Adrenal gland (tissue), 12 donors: ENCODE data around the gene BCL11A. TPM values are rescaled to one million over a fixed set of nuclear protein-coding genes. Genes with fewer than 3 reads are reported as not detected.

ENCODE experiments used
- DNase-seq, 7 donors: peaks; one replicate each; pipeline ENCODE4 v3.0.0-alpha.2; 2019 to 2020
- H3K27ac ChIP-seq, 5 donors: fragments of 200-600 bp; sonication (generic) in 4 of 5; 1 replicate in 3 of 5; 2 replicates in 2 of 5; pipeline versions ENCODE4 v1.5.1 to v1.8.0; 2016 to 2020; ENCODE audit warnings: mild to moderate bottlenecking in 1 of 5
- H3K27me3 ChIP-seq: fragments of 200-600 bp; 2 replicates; pipeline ENCODE4 v1.8.0; 2021
- H3K36me3 ChIP-seq, 2 donors: fragments of 200-600 bp; replicated peaks in 1 of 2; 1 replicate in 1 of 2; 2 replicates in 1 of 2; pipeline versions ENCODE4 v1.5.1 to v1.8.0; 2018 to 2022
- H3K4me1 ChIP-seq, 2 donors: fragments of 200-600 bp; replicated peaks in 1 of 2; 1 replicate in 1 of 2; 2 replicates in 1 of 2; pipeline versions ENCODE4 v1.5.1 to v1.8.0; 2018 to 2021
- H3K4me3 ChIP-seq, 4 donors: fragments of 200-600 bp; sonication (generic) in 3 of 4; one replicate each; pipeline ENCODE4 v1.5.1; 2016 to 2018
- H3K9me3 ChIP-seq, 3 donors: fragments of 200-600 bp; sonication (generic) in 1 of 3; replicated peaks in 1 of 3; 1 replicate in 2 of 3; 2 replicates in 1 of 3; pipeline versions ENCODE4 v1.5.1 to v1.8.0; 2016 to 2021
- POLR2A ChIP-seq, 2 donors: fragments of 450-650 bp; IDR thresholded peaks; one replicate each; pipeline ENCODE4 v1.6.1; 2017; ENCODE audit warnings: antibody characterized with exemption in 2 of 2, mild to moderate bottlenecking in 2 of 2, moderate library complexity in 1 of 2
- whole genome bisulfite sequencing, 4 donors: extraction: QIAGEN DNeasy Blood & Tissue Kit in 2 of 4; methylation state at CpG; one replicate each; pipeline versions ENCODE4 v1.1.5 to v1.1.7; 2013 to 2017; 5-methylcytosine and 5-hydroxymethylcytosine counted together
- intact Hi-C, 2 donors: fragments of 100-400 bp; cut with DNase I; formaldehyde crosslinking; loops; one replicate each; pipeline versions ENCODE4 v1.14.1 to v1.15.0; 2022 to 2023
- polyA plus RNA-seq, 3 donors: library from polyadenylated mRNA; stranded (reverse); fragments of 200-250 nt in 2 of 3; fragments of 350-450 nt in 1 of 3; fragmentation: Illumina TruSeq in 1 of 3; extraction: RNeasy Lipid Tissue Mini Kit (QIAGEN cat#74804) in 1 of 3; gene quantifications; one replicate each; pipeline ENCODE4 v1.2.3, GENCODE V29; 2013 to 2014
- total RNA-seq, 9 donors: library from RNA; depleted of rRNA in 4 of 9; stranded (reverse); fragments of >200 nt in 4 of 9; fragments of 120-200 nt in 1 of 9; fragmentation: NEBNext Ultra II Directional in 1 of 9; extraction: Animal tissue kit (Norgen Biotek cat#: 25700) in 1 of 9; gene quantifications; one replicate each; pipeline versions ENCODE4 v1.1.0 to v1.2.4, GENCODE V29; 2013 to 2023
- TF ChIP-seq, protein P1 (sequence below), 6 experiments: fragments of 450-650 bp in 4 of 6; fragments of 200-600 bp in 2 of 6; sonication (generic) in 1 of 6; IDR thresholded peaks; 1 replicate in 5 of 6; 2 replicates in 1 of 6; pipeline versions ENCODE4 v1.5.1 to v1.8.0; 2016 to 2021; ENCODE audit warnings: antibody characterized with exemption in 6 of 6, mild to moderate bottlenecking in 2 of 6, moderate library complexity in 1 of 6
- donor health status: healthy with polysubstance abuse.
- donor health status: Bipolar disorder and iron deficiency.
- donor health status: DM: yes; HTN: yes; CAD: no.
- donor health status: DM: no; HTN: no; CAD: no.
- donor health status: DM: no; HTN: no; CAD: no.
- donor health status: DM: yes; HTN: yes; CAD: no.

The BCL11A gene
- total and polyA plus RNA-seq, 12 donors: 2.9 to 16.7 (median 5.3) TPM

DNA sequence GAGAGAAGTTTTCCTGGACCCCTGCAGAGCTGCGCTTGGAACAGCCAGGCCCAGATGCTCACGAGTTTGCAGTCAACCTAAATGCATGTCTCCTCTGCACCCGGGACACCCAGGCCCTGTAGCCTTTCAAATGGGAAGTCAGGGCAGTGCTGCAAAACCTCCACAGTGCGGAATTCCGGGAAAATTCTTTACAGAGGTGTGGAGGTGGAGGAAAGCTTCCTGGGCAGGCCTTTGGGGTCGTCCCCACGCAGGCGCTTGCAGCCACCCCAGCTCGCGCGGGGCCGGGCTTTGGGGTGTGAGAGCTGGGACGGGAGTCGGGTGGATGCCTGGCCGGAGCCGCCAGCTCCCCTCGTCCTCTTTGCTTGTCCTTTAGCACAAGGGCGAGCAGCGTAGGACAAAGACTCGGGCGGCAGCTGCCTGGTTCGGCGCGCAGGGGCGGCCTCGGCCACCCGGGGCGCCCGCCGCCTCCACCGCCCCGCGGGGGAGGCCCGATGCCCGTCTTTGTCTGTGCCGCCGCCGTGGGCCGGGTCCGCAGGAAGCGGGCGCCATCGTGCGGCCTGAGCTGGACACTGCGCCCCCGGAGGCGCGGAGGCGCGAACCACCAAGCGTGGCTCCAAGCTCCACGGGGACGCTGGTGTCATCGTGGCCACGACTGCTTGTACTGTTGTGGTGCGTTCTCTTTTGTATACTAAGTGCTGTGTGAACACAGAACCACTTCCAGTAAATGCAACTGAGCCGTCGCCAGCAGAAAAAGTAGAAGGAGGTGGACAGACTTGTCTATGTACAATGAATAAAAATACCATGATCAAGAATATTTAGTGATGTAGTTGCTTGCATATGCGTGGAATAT is 28.2 kb upstream of the BCL11A start:
- no peaks in the 10 kb centered on the region for H3K9me3 ChIP-seq
- peaks cover 8% of the 10 kb centered on the region for H3K27me3 ChIP-seq
- 4 to 13% (median 5%) methylated on average over 15 to 59 of the region's 59 CpGs for WGBS, 4 donors
- peak overlapping the region in 1 of 4 donors; percentile 51 for H3K4me3 ChIP-seq
- no peak overlapping the region for H3K27ac ChIP-seq
- H3K36me3 ChIP-seq: no peaks in the 10 kb centered on the region
- H3K4me1 ChIP-seq: peaks cover 2 to 9% of the 10 kb centered on the region in 2 donors
- intact Hi-C loops: loop anchor here in 1 of 2 donors (10.0 kb wide), 3 partner anchors 1557 to 1997 kb away; no protein-coding TSS in a partner anchor
- TF ChIP-seq, protein P1, sequence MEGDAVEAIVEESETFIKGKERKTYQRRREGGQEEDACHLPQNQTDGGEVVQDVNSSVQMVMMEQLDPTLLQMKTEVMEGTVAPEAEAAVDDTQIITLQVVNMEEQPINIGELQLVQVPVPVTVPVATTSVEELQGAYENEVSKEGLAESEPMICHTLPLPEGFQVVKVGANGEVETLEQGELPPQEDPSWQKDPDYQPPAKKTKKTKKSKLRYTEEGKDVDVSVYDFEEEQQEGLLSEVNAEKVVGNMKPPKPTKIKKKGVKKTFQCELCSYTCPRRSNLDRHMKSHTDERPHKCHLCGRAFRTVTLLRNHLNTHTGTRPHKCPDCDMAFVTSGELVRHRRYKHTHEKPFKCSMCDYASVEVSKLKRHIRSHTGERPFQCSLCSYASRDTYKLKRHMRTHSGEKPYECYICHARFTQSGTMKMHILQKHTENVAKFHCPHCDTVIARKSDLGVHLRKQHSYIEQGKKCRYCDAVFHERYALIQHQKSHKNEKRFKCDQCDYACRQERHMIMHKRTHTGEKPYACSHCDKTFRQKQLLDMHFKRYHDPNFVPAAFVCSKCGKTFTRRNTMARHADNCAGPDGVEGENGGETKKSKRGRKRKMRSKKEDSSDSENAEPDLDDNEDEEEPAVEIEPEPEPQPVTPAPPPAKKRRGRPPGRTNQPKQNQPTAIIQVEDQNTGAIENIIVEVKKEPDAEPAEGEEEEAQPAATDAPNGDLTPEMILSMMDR (IDR thresholded peaks at IDR 0.05): peak; percentile 50 to 98 (median 80)
- no peak for TF ChIP-seq POLR2A (IDR thresholded peaks at IDR 0.05)
- peak; percentile 37 to 78 (median 68) for DNase-seq

GRCh38 chr2:60577682-60578283 is 24.3 kb upstream of the BCL11A start:
- WGBS, 4 donors: 64 to 76% (median 71%) methylated on average over 6 of the region's 6 CpGs
- Histone ChIP-seq H3K4me3 (no peak overlapping the region), H3K36me3 (no peaks in the 10 kb centered on the region), H3K27ac (no peak overlapping the region), H3K9me3 (no peaks in the 10 kb centered on the region), H3K27me3 (no peaks in the 10 kb centered on the region), H3K4me1 (peaks cover 2 to 9% of the 10 kb centered on the region in 2 donors)
- intact Hi-C loops: no loop called here
- TF ChIP-seq POLR2A (IDR thresholded peaks at IDR 0.05): no peak
- TF ChIP-seq, protein P1 (IDR thresholded peaks at IDR 0.05): no peak
- no peak for DNase-seq

DNA sequence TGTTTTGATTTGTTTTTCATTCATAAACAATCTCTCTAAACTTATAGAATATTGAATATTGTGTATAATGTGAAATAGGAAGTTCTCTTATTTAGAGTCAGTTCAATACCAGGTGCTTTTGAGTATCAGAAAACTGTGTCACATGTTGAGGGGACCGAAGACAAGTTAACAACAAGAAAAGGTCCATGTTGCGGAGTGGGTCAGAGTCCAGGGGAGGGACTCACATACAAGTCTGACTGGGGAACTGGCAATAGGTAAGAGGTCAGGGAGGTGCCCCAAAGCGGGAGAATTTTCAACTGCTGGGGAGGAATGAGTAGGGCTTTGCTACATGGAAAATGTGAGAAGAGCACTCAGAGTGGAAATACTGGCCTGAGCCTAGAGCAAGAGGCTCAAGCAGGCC is 19.8 kb upstream of the BCL11A start:
- H3K36me3 ChIP-seq: no peaks in the 10 kb centered on the region
- no peak overlapping the region for H3K4me3 ChIP-seq
- no peaks in the 10 kb centered on the region for H3K9me3 ChIP-seq
- intact Hi-C loops: no loop called here
- peaks cover 31% of the 10 kb centered on the region for H3K27me3 ChIP-seq
- TF ChIP-seq, protein P1 (IDR thresholded peaks at IDR 0.05): no peak
- no peak for TF ChIP-seq POLR2A (IDR thresholded peaks at IDR 0.05)
- no peak overlapping the region for H3K27ac ChIP-seq
- no peaks in the 10 kb centered on the region for H3K4me1 ChIP-seq
- 88 to 97% (median 94%) methylated on average over 3 of the region's 3 CpGs for WGBS, 4 donors
- no peak for DNase-seq

DNA sequence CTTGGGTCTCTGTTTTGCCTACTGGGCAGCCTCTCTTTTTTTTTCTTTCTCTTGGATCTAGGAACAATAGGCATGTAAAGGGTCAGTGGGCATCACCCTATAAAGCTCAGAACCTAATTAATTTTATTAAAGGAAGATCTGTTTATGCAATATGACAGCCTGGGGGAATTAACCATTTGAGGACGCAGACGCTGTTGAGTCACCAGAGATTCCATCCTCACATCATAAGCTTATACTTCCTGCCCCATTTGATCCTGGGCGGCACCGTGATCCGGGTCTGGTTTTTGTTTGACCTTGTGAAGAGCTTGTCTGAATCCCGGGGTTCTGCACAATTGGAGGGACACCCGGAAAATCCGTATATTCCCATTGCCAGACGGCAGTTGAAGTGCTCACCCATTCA is 16.8 kb upstream of the BCL11A start:
- 7 to 13% (median 11%) methylated on average over 9 of the region's 9 CpGs for WGBS, 4 donors
- DNase-seq: no peak
- H3K27me3 ChIP-seq: peaks cover 51% of the 10 kb centered on the region
- H3K27ac ChIP-seq: no peak overlapping the region
- TF ChIP-seq, protein P1 (IDR thresholded peaks at IDR 0.05): no peak
- no peak for TF ChIP-seq POLR2A (IDR thresholded peaks at IDR 0.05)
- intact Hi-C loops: no loop called here
- H3K9me3 ChIP-seq: no peaks in the 10 kb centered on the region
- H3K4me3 ChIP-seq: no peak overlapping the region
- no peaks in the 10 kb centered on the region for H3K4me1 ChIP-seq
- H3K36me3 ChIP-seq: no peaks in the 10 kb centered on the region
